ENCODE measurements around the gene SLC30A9.

SLC30A9 gene

DNA sequence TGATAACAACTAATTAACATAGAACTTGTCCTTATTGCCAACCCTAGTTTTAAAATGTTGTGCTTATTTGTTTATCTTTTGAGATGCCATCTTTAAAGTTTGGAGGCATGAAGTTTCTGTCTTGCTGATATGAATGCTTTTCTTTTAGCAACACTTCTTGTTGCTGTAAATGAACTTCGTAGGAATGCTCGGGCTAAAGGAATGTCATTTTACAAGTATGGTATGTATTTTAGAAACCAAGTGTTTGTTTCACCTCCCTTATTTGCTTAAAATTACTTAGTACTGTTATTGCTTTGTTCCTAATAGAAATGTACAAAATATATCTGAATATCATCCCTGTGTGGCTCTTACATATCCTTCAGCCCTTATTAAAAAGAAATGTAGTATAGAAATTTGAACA, 76.1 kb downstream of the SLC30A9 start:
- FAIRE-seq (no peak), DNase-seq (ENCODE audit: insufficient read length, low spot score) (no peak)
- TF ChIP-seq CTCF (IDR thresholded peaks at IDR 0.05; ENCODE audit: insufficient read depth, missing control alignments), result no peak

DNA sequence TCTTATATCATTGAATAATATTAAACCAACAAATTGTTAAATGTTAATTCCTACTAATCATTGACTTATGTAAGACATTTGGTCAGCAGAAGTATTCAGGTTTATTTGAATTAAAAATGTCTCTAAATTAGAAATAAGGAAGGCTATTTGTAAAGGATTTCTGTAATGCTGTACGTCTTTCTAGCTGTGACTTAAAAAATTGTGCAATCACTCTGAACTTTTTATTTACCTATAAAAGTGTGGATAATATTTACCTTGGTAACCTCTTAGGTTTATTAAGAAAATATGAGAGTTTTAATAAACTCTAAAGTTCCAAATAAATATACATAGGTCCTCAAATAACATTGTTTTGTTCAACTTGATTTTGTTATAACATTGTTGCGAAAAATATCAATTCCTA, 76.9 kb downstream of the SLC30A9 start:
- FAIRE-seq (no peak), DNase-seq (ENCODE audit: insufficient read length, low spot score) (no peak)
- no peak for TF ChIP-seq CTCF (IDR thresholded peaks at IDR 0.05; ENCODE audit: insufficient read depth, missing control alignments)

GRCh38 chr4:42070463-42070862, 80.1 kb downstream of the SLC30A9 start:
- no peak for TF ChIP-seq CTCF (IDR thresholded peaks at IDR 0.05; ENCODE audit: insufficient read depth, missing control alignments)
- FAIRE-seq (no peak), DNase-seq (ENCODE audit: insufficient read length, low spot score) (no peak)

- no peak for DNase-seq (ENCODE audit: insufficient read length, low spot score)
- no peak for TF ChIP-seq CTCF (IDR thresholded peaks at IDR 0.05; ENCODE audit: insufficient read depth, missing control alignments)
- no peak for FAIRE-seq
Measured at GRCh38 chr4:42074294-42074693, 84.0 kb downstream of the SLC30A9 start.

GRCh38 chr4:42078184-42078801, 88.0 kb downstream of the SLC30A9 start:
- FAIRE-seq (no peak), DNase-seq (ENCODE audit: insufficient read length, low spot score) (no peak)
- no peak for TF ChIP-seq CTCF (IDR thresholded peaks at IDR 0.05; ENCODE audit: insufficient read depth, missing control alignments)

DNA sequence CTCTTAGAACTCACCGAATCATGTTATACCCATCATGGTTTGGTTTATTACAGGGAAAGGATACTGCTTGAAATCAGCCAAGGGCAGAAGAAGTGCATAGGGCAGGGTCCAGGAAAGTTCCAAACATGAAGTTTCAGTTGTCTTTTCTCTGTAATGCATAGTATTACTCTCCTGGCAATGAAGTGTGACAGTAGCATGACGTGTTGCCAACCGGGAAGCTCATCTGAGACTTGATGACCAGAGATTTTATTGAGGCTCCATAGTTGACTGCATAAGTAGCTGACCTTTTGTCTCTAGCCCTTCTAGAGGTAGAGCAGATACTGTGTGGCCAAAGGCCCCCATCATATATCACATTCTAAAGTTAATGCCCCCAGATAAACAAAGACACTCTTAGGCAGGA, 90.0 kb downstream of the SLC30A9 start:
- DNase-seq (ENCODE audit: insufficient read length, low spot score), result no peak
- FAIRE-seq, result no peak
- TF ChIP-seq CTCF (IDR thresholded peaks at IDR 0.05; ENCODE audit: insufficient read depth, missing control alignments), result no peak

- no peak for TF ChIP-seq CTCF (IDR thresholded peaks at IDR 0.05; ENCODE audit: insufficient read depth, missing control alignments)
- FAIRE-seq (no peak), DNase-seq (ENCODE audit: insufficient read length, low spot score) (no peak)
Measured at GRCh38 chr4:42083816-42084215, 93.5 kb downstream of the SLC30A9 start.

Data from D721Med (cell line).